K562 (cell line): ENCODE data around the gene CYS1. TPM values are rescaled to one million over a fixed set of nuclear protein-coding genes. Genes with fewer than 3 reads are reported as not detected.

Experiments
- ADNP ChIP-seq: fragments of 200-800 bp; sonication (Bioruptor generic); IDR thresholded peaks from 2 replicates; pipeline ENCODE4 v1.6.1; 2016; ENCODE audit warnings: missing genetic modification characterization, missing compliant biosample characterization
- BACH1 ChIP-seq: fragments of 200-800 bp; sonication (Bioruptor generic); IDR thresholded peaks from 2 replicates; pipeline ENCODE4 v1.6.1; 2016; ENCODE audit warnings: missing genetic modification characterization, missing compliant biosample characterization
- BHLHE40 ChIP-seq: IDR thresholded peaks from 2 replicates; pipeline ENCODE4 v1.6.1; 2011; ENCODE audit warnings: low read length, improper control_type of control experiment
- CAMTA2 ChIP-seq: fragments of 250-450 bp; sonication (Bioruptor Pico); conservative IDR thresholded peaks from 2 replicates; pipeline ENCODE4 v1.5.1; 2022
- FOXA3 ChIP-seq, 2 experiments: fragments of 450-650 bp in 1 of 2; sonication (generic) in 1 of 2; formaldehyde crosslinking; IDR thresholded peaks in 1 of 2; conservative IDR thresholded peaks in 1 of 2; 2 replicates each; pipeline versions ENCODE4 v1.4.0 to v1.8.0; 2020 to 2022; ENCODE audit warnings: mild to moderate bottlenecking in 2 of 2, missing genetic modification reagents in 1 of 2
- FOXK2 ChIP-seq, 2 experiments: fragments of 450-650 bp; IDR thresholded peaks in 1 of 2; conservative IDR thresholded peaks in 1 of 2; 2 replicates each; pipeline ENCODE4 v1.6.1; 2016; ENCODE audit warnings: low read depth in 2 of 2, mild to moderate bottlenecking in 1 of 2
- HDAC3 ChIP-seq: fragments of 450-650 bp; IDR thresholded peaks from 2 replicates; pipeline ENCODE4 v1.6.1; 2018; ENCODE audit warnings: borderline replicate concordance, mild to moderate bottlenecking, moderate library complexity; ENCODE audit not compliant: partially characterized antibody
- HNRNPH1 ChIP-seq: fragments of 200-400 bp; formaldehyde crosslinking; optimal IDR thresholded peaks from 2 replicates; pipeline ENCODE3; 2017; ENCODE audit warnings: low read depth, mild to moderate bottlenecking, low read length, moderate library complexity
- KDM1A ChIP-seq, 2 experiments: fragments of 450-650 bp; IDR thresholded peaks; 2 replicates each; pipeline ENCODE4 v1.6.1; 2016; ENCODE audit warnings: mild to moderate bottlenecking in 2 of 2
- MCM3 ChIP-seq: fragments of 450-650 bp; IDR thresholded peaks from 2 replicates; pipeline ENCODE4 v1.6.1; 2016
- MXI1 ChIP-seq: IDR thresholded peaks from 2 replicates; pipeline ENCODE4 v1.6.1; 2011; ENCODE audit warnings: low read depth, mild to moderate bottlenecking, improper control_type of control experiment, low read length
- NR2C1 ChIP-seq, 2 experiments: fragments of 450-650 bp; IDR thresholded peaks; 2 replicates each; pipeline ENCODE4 v1.6.1; 2017; ENCODE audit warnings: mild to moderate bottlenecking in 2 of 2, antibody characterized with exemption in 1 of 2, inconsistent platforms in 1 of 2, missing compliant biosample characterization in 1 of 2, missing genetic modification characterization in 1 of 2
- POLR2AphosphoS2 ChIP-seq: IDR thresholded peaks from 2 replicates; pipeline ENCODE4 v1.6.1; 2012; ENCODE audit warnings: low read length, improper control_type of control experiment
- PRPF4 ChIP-seq: fragments of 200-400 bp; formaldehyde crosslinking; IDR thresholded peaks from one replicate; pipeline ENCODE4 v1.6.1; 2017; ENCODE audit warnings: low read length, low read depth, mild to moderate bottlenecking; ENCODE audit not compliant: insufficient read depth, poor library complexity, severe bottlenecking
- SAP30 ChIP-seq: fragments of 200-600 bp; sonication (generic); IDR thresholded peaks from 2 replicates; pipeline ENCODE4 v1.6.1; 2012; ENCODE audit warnings: borderline replicate concordance, low read depth, mild to moderate bottlenecking, moderate library complexity, low read length, control low read depth, inconsistent platforms; ENCODE audit not compliant: insufficient read depth, poor library complexity, severe bottlenecking
- SMAD2 ChIP-seq: fragments of 150-350 bp; IDR thresholded peaks from 2 replicates; pipeline ENCODE4 v1.6.1; 2014; ENCODE audit warnings: low read depth, mild to moderate bottlenecking, low read length
- SP2 ChIP-seq: IDR thresholded peaks from 2 replicates; pipeline ENCODE4 v1.6.1; 2011; ENCODE audit warnings: mild to moderate bottlenecking, low read depth, low read length, moderate library complexity; ENCODE audit not compliant: poor library complexity, severe bottlenecking; ENCODE audit errors: extremely low read depth
- TARDBP ChIP-seq: fragments of 450-650 bp; IDR thresholded peaks from 2 replicates; pipeline ENCODE4 v1.6.1; 2016
- ZNF583 ChIP-seq: fragments of 250-450 bp; sonication (Bioruptor Pico); IDR thresholded peaks from 2 replicates; pipeline ENCODE4 v1.4.0; 2020
- ZNF707 ChIP-seq: fragments of 250-450 bp; sonication (Bioruptor Pico); conservative IDR thresholded peaks from 2 replicates; pipeline ENCODE4 v1.8.0; 2022; ENCODE audit warnings: inconsistent platforms, mild to moderate bottlenecking, moderate library complexity
- ZNF766 ChIP-seq: fragments of 200-800 bp; sonication (Bioruptor generic); conservative IDR thresholded peaks from 2 replicates; pipeline ENCODE4 v1.6.1; 2016; ENCODE audit warnings: missing genetic modification characterization, missing compliant biosample characterization
- ZNF785 ChIP-seq: fragments of 250-450 bp; sonication (Bioruptor Pico); IDR thresholded peaks from 2 replicates; pipeline ENCODE4 v1.4.0; 2020; ENCODE audit warnings: mild to moderate bottlenecking
- polyA plus RNA-seq, 8 experiments: library from polyadenylated mRNA; depleted of rRNA in 4 of 8; stranded (reverse) in 5 of 8; unstranded in 3 of 8; fragments of >200 nt; fragmentation: Nextera tagmentation in 2 of 8; fragmentation: Illumina TruSeq in 1 of 8; extraction: Ambion mirVana in 2 of 8; extraction: Trizol in 1 of 8; gene quantifications; 2 replicates each; pipeline versions ENCODE4 v1.2.1 to v1.2.3, GENCODE V29; 2011 to 2014; ENCODE audit warnings: inconsistent platforms in 1 of 8, missing spikeins in 1 of 8
- total RNA-seq, 7 experiments: library from RNA; depleted of rRNA in 6 of 7; stranded (reverse); fragments of >200 nt in 6 of 7; fragmentation: Illumina TruSeq in 2 of 7; extraction: Trizol in 2 of 7; gene quantifications; 2 replicates each; pipeline versions ENCODE4 v1.2.1 to v1.2.3, GENCODE V29; 2011 to 2021; ENCODE audit warnings: low replicate concordance in 1 of 7
- TF ChIP-seq, protein P1 (sequence below): fragments of 250-450 bp; sonication (Bioruptor Pico); IDR thresholded peaks from 2 replicates; pipeline ENCODE4 v1.8.0; 2021; ENCODE audit warnings: moderate library complexity, mild to moderate bottlenecking, inconsistent platforms
- TF ChIP-seq, protein P2 (sequence below): fragments of 450-650 bp; formaldehyde crosslinking; conservative IDR thresholded peaks from 2 replicates; pipeline ENCODE4 v1.4.0; 2022; ENCODE audit warnings: mild to moderate bottlenecking, missing genetic modification characterization
- TF ChIP-seq, protein P3 (sequence below): IDR thresholded peaks from 2 replicates; pipeline ENCODE4 v1.6.1; 2011; ENCODE audit not compliant: insufficient read length; ENCODE audit errors: extremely low read depth
- TF ChIP-seq, protein P4 (sequence below): fragments of 250-450 bp; sonication (Bioruptor Pico); IDR thresholded peaks from 2 replicates; pipeline ENCODE4 v1.8.0; 2022; ENCODE audit warnings: inconsistent platforms, mild to moderate bottlenecking, moderate library complexity, borderline replicate concordance

The CYS1 gene
- total and polyA plus RNA-seq, 9 of the 15 experiments (the other 6 are each of a cell fraction or from before 2014, with no cell fraction given) = 0.11 to 0.13 TPM; not detected in 7

DNA sequence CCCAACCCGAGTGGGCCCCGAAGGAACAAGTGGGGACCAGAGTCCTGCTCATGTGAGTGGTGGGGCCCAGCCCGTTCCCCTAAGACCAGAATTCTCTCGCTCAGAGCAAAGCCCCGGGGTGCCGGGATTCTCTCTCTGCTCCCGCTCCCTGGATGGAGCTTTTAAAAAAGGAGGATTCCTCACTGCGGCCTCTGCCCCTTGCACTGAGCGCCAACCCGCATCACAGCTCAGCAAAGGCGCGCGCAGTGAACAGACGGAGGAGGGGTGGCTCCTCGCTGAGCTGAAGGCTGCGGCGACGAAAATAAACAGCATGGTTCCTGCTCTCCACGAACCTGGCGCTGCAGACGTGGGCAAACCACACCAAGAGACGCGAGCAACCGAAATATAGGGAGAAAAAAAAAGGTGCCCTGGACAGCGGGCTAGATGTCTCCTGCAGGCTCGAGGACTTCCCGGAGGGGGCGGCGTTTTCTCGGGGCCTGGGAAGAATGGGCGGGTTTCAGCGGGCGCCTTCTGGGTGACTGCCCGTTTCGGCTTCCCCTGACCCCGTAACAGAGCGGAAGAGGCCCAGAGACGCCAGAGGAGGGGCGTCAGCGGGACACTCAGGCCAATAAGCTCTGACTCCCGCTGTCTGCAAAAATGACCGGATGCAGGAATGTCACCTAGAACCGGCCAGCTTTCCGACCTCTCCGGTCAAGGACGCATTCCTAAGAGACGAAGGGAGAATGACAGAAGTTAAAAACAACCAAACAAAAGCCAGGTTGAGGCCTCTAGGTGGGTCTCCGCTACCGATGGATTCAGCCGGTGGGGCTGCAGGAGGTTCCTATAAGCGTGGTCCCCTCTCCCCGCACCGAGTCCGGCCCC lies 37.7 kb downstream of the CYS1 start (continued):
- no peak for TF ChIP-seq HDAC3
- TF ChIP-seq, protein P1, sequence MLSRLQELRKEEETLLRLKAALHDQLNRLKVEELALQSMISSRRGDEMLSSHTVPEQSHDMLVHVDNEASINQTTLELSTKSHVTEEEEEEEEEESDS = no peak
- no peak for TF ChIP-seq NR2C1 (IDR thresholded peaks at IDR 0.05)
- no peak for TF ChIP-seq NR2C1 (tag; IDR thresholded peaks at IDR 0.05)
- no peak for TF ChIP-seq BACH1 (tag)
- TF ChIP-seq KDM1A (IDR thresholded peaks at IDR 0.05) = peak; percentile 29 to 33; a peak in 1 of 4 replicates
- TF ChIP-seq BHLHE40 = peak; percentile 37; the same call in 1 of the 2 replicates
- TF ChIP-seq POLR2AphosphoS2 = no peak
- TF ChIP-seq HNRNPH1 = no peak
- TF ChIP-seq SAP30 = no peak
- no peak for TF ChIP-seq MXI1
- no peak for TF ChIP-seq ZNF785
- no peak for TF ChIP-seq FOXA3 (CRISPR knock-in tag; conservative IDR thresholded peaks at IDR 0.05 in 1 of 2, IDR thresholded peaks at IDR 0.05 in 1 of 2)
- TF ChIP-seq ZNF766 (CRISPR knock-in tag) = no peak
- no peak for TF ChIP-seq SP2
- TF ChIP-seq, protein P2, sequence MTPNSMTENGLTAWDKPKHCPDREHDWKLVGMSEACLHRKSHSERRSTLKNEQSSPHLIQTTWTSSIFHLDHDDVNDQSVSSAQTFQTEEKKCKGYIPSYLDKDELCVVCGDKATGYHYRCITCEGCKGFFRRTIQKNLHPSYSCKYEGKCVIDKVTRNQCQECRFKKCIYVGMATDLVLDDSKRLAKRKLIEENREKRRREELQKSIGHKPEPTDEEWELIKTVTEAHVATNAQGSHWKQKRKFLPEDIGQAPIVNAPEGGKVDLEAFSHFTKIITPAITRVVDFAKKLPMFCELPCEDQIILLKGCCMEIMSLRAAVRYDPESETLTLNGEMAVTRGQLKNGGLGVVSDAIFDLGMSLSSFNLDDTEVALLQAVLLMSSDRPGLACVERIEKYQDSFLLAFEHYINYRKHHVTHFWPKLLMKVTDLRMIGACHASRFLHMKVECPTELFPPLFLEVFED (CRISPR knock-in tag) = no peak
- TF ChIP-seq, protein P3, sequence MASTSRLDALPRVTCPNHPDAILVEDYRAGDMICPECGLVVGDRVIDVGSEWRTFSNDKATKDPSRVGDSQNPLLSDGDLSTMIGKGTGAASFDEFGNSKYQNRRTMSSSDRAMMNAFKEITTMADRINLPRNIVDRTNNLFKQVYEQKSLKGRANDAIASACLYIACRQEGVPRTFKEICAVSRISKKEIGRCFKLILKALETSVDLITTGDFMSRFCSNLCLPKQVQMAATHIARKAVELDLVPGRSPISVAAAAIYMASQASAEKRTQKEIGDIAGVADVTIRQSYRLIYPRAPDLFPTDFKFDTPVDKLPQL = no peak
- no peak for TF ChIP-seq TARDBP
- no peak for TF ChIP-seq ADNP
- no peak for TF ChIP-seq CAMTA2 (CRISPR knock-in tag)
- TF ChIP-seq, protein P4, sequence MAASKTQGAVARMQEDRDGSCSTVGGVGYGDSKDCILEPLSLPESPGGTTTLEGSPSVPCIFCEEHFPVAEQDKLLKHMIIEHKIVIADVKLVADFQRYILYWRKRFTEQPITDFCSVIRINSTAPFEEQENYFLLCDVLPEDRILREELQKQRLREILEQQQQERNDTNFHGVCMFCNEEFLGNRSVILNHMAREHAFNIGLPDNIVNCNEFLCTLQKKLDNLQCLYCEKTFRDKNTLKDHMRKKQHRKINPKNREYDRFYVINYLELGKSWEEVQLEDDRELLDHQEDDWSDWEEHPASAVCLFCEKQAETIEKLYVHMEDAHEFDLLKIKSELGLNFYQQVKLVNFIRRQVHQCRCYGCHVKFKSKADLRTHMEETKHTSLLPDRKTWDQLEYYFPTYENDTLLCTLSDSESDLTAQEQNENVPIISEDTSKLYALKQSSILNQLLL (CRISPR knock-in tag) = no peak
- TF ChIP-seq ZNF707 (CRISPR knock-in tag) = no peak
- TF ChIP-seq SMAD2 = no peak
- TF ChIP-seq PRPF4 = no peak
- TF ChIP-seq MCM3 = no peak
- TF ChIP-seq ZNF583 = no peak
- TF ChIP-seq FOXK2 (conservative IDR thresholded peaks at IDR 0.05 in 1 of 2, IDR thresholded peaks at IDR 0.05 in 1 of 2; ENCODE audit: low read depth in 2 of 2) = no peak
